GM23248 (cell line): Measurements from ENCODE around the gene CASS4. TPM values are rescaled to one million over a fixed set of nuclear protein-coding genes. Genes with fewer than 3 reads are reported as not detected.
"Not testable (repeated sequence)": the region's sequence is repeated elsewhere in the genome, so short reads cannot be mapped to it uniquely, and the experiment has no call there.

Experiments
- DNase-seq: peaks from one replicate; pipeline ENCODE4 v3.0.0-alpha.2; 2015
- H2AFZ ChIP-seq: fragments of 200-600 bp; sonication (generic); 2 replicates; pipeline ENCODE4 v1.6.1; 2016; ENCODE audit warnings: antibody characterized with exemption
- H3F3A ChIP-seq: fragments of 200-600 bp; sonication (generic); 2 replicates; pipeline ENCODE4 v1.6.1; 2016; ENCODE audit warnings: mild to moderate bottlenecking, antibody characterized with exemption, mixed run types; ENCODE audit not compliant: insufficient read depth
- H3K27ac ChIP-seq: fragments of 200-600 bp; sonication (generic); 2 replicates; pipeline ENCODE4 v1.5.1; 2016; ENCODE audit warnings: mild to moderate bottlenecking
- H3K27me3 ChIP-seq: fragments of 200-600 bp; sonication (generic); replicated peaks from 2 replicates; pipeline ENCODE4 v1.6.1; 2016; ENCODE audit warnings: mild to moderate bottlenecking; ENCODE audit not compliant: insufficient read depth
- H3K36me3 ChIP-seq: fragments of 200-600 bp; sonication (generic); 2 replicates; pipeline ENCODE4 v1.6.1; 2016; ENCODE audit warnings: low read depth, mild to moderate bottlenecking
- H3K4me1 ChIP-seq: fragments of 200-600 bp; sonication (generic); 2 replicates; pipeline ENCODE4 v1.6.1; 2016; ENCODE audit warnings: mild to moderate bottlenecking; ENCODE audit not compliant: insufficient read depth
- H3K4me2 ChIP-seq: fragments of 200-600 bp; sonication (generic); one replicate; pipeline ENCODE4 v1.6.1; 2016; ENCODE audit warnings: mild to moderate bottlenecking; ENCODE audit not compliant: unreplicated experiment
- H3K4me3 ChIP-seq: fragments of 200-600 bp; sonication (generic); 2 replicates; pipeline ENCODE4 v1.5.1; 2016; ENCODE audit warnings: mild to moderate bottlenecking
- H3K79me2 ChIP-seq: fragments of 200-600 bp; sonication (generic); 2 replicates; pipeline ENCODE4 v1.6.1; 2016; ENCODE audit warnings: mild to moderate bottlenecking; ENCODE audit not compliant: insufficient read depth
- H3K9ac ChIP-seq: fragments of 200-600 bp; sonication (generic); 2 replicates; pipeline ENCODE4 v1.6.1; 2016; ENCODE audit warnings: mild to moderate bottlenecking
- H3K9me2 ChIP-seq: fragments of 200-600 bp; sonication (generic); 2 replicates; pipeline ENCODE4 v1.6.1; 2016; ENCODE audit warnings: mixed run types, mild to moderate bottlenecking, moderate library complexity; ENCODE audit not compliant: insufficient read depth
- H3K9me3 ChIP-seq: fragments of 200-600 bp; sonication (generic); one replicate; pipeline ENCODE4 v1.6.1; 2017; ENCODE audit warnings: low read depth
- H4K20me1 ChIP-seq: fragments of 200-600 bp; sonication (generic); 2 replicates; pipeline ENCODE4 v1.6.0; 2016; ENCODE audit not compliant: insufficient read depth
- EZH2 ChIP-seq: fragments of 200-600 bp; sonication (generic); IDR thresholded peaks from 2 replicates; pipeline ENCODE4 v1.6.1; 2018; ENCODE audit warnings: antibody characterized with exemption, mild to moderate bottlenecking; ENCODE audit not compliant: insufficient read depth, poor library complexity, severe bottlenecking
- EZH2phosphoT487 ChIP-seq: fragments of 200-600 bp; sonication (generic); IDR thresholded peaks from 2 replicates; pipeline ENCODE4 v1.6.1; 2018; ENCODE audit warnings: antibody characterized with exemption, moderate library complexity, mild to moderate bottlenecking, low read depth; ENCODE audit not compliant: insufficient read depth
- WGBS, 2 experiments: methylation state at CpG; one replicate each; pipeline ENCODE4 v1.1.6; 2015 to 2017; ENCODE audit warnings: low lambda C conversion rate in 2 of 2, low coverage in 1 of 2; ENCODE audit errors: missing lambda C conversion rate in 2 of 2; 5-methylcytosine and 5-hydroxymethylcytosine counted together
- in situ Hi-C: fragments of 300-500 bp; cut with MboI; formaldehyde crosslinking; loops from 2 replicates; pipeline ENCODE4 v1.15.0; 2020
- polyA plus RNA-seq: library from polyadenylated mRNA; unstranded; fragments of >200 nt; fragmentation: Nextera tagmentation; extraction: Ambion mirVana; gene quantifications from 2 replicates; pipeline ENCODE4 v1.2.1, GENCODE V29; 2016
- total RNA-seq: library from RNA; depleted of rRNA; stranded (reverse); fragments of >200 nt; shearing (Covaris generic); gene quantifications from 2 replicates; pipeline ENCODE4 v1.2.3, GENCODE V29; 2014

The CASS4 gene
- total and polyA plus RNA-seq, 2 experiments from 2014 or later, result 10.4 to 19.2 TPM

DNA sequence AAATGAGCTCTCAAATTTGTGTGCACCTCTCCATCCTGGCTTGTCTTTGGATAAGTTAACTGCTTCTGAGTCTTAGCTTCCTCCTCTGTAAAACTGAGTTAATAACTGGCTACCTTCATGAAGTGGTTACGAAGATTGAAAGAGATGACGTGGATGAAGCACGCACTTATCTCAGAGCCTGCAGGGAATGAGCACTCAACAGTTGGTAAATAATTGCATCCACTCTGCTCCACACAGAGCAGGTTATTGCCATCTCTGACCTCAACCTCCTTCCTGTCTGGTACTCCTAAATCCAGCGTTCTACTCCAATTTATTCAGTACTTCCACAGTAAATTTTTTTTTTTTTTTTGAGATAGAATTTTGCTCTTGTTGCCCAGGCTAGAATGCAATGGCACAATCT, 26.9 kb upstream of the CASS4 start:
- H3K4me1 ChIP-seq, result peaks cover 6% of the 10 kb centered on the region
- 98 to 100% methylated on average over 4 of the region's 4 CpGs for WGBS, 2 experiments
- H4K20me1 ChIP-seq, result no peaks in the 10 kb centered on the region
- no peaks in the 10 kb centered on the region for H3K27me3 ChIP-seq
- H3K9me3 ChIP-seq, result no peaks in the 10 kb centered on the region
- no peaks in the 10 kb centered on the region for H3K9me2 ChIP-seq
- in situ Hi-C loops, result no loop called here
- H3K36me3 ChIP-seq, result peaks cover 39% of the 10 kb centered on the region
- no peak overlapping the region for H3K9ac ChIP-seq
- no peak overlapping the region for H2AFZ ChIP-seq
- no peak overlapping the region for H3K4me3 ChIP-seq
- H3K27ac ChIP-seq, result no peak overlapping the region
- DNase-seq, result no peak
- TF ChIP-seq EZH2 (no peak), EZH2phosphoT487 (no peak)
- H3F3A ChIP-seq, result peaks cover 51% of the 10 kb centered on the region
- H3K79me2 ChIP-seq, result peaks cover 99% of the 10 kb centered on the region
- no peak overlapping the region for H3K4me2 ChIP-seq

DNA sequence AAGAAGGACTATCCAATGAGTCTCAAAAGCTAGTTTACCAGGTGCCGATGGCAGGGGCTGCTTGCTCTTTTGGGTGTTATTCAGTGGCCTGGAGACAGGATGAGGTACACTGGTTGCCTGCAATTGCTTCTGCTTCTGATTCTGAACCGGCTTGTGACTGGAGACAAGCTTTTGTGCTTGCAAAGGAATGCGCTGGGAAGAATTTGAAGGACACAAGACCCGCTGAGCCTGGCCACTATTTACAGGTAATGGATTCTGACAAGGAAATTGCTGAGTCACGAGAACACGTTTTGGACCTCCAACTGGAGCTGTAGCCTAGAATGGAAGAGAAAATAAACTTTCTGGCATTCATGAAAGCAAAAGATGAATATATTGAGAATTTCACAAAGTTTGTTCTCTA, 25.8 kb upstream of the CASS4 start:
- no peak for DNase-seq
- Histone ChIP-seq H3K4me1 (peaks cover 16% of the 10 kb centered on the region), H3K4me2 (no peak overlapping the region), H3K79me2 (peaks cover 100% of the 10 kb centered on the region), H3K4me3 (no peak overlapping the region), H3F3A (peaks cover 53% of the 10 kb centered on the region), H3K27me3 (no peaks in the 10 kb centered on the region), H3K9me2 (no peaks in the 10 kb centered on the region), H3K9ac (no peak overlapping the region), H3K36me3 (peaks cover 39% of the 10 kb centered on the region), H3K9me3 (no peaks in the 10 kb centered on the region), H2AFZ (no peak overlapping the region), H3K27ac (no peak overlapping the region), H4K20me1 (no peaks in the 10 kb centered on the region)
- WGBS, 2 experiments, result 97 to 98% methylated on average over 6 of the region's 6 CpGs
- in situ Hi-C loops, result no loop called here
- no peak for TF ChIP-seq EZH2phosphoT487
- TF ChIP-seq EZH2, result no peak

DNA sequence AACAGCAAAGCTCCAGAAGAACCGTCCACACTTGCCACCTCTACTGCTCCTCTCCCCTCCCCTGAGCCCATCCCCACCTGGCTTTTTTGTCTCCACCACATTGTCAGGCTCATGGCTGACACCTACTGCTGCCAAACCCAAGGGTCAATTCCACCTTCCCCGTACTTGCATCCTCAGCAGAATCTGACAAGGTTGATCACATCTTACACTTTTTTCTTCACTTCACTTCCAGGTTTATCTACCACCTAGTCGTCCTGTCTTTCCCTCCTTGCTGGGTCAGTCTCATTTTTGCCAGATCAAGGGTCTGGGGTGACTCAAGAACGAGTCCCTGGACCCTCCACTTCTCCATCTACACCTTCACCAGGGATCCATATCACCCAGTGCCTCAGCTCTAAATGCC, 23.2 kb upstream of the CASS4 start:
- DNase-seq, result no peak
- H3K9me2 ChIP-seq, result no peaks in the 10 kb centered on the region
- H3K27ac ChIP-seq, result no peak overlapping the region
- H3K4me3 ChIP-seq, result no peak overlapping the region
- H3F3A ChIP-seq, result peaks cover 35% of the 10 kb centered on the region
- H3K27me3 ChIP-seq, result no peaks in the 10 kb centered on the region
- H3K9me3 ChIP-seq, result no peaks in the 10 kb centered on the region
- peaks cover 29% of the 10 kb centered on the region for H3K36me3 ChIP-seq
- no peak overlapping the region for H2AFZ ChIP-seq
- peaks cover 22% of the 10 kb centered on the region for H3K4me1 ChIP-seq
- peaks cover 92% of the 10 kb centered on the region for H3K79me2 ChIP-seq
- in situ Hi-C loops, result no loop called here
- no peak for TF ChIP-seq EZH2
- TF ChIP-seq EZH2phosphoT487, result no peak
- no peak overlapping the region for H3K4me2 ChIP-seq
- 94 to 99% methylated on average over 4 of the region's 4 CpGs for WGBS, 2 experiments
- H3K9ac ChIP-seq, result no peak overlapping the region
- no peaks in the 10 kb centered on the region for H4K20me1 ChIP-seq

DNA sequence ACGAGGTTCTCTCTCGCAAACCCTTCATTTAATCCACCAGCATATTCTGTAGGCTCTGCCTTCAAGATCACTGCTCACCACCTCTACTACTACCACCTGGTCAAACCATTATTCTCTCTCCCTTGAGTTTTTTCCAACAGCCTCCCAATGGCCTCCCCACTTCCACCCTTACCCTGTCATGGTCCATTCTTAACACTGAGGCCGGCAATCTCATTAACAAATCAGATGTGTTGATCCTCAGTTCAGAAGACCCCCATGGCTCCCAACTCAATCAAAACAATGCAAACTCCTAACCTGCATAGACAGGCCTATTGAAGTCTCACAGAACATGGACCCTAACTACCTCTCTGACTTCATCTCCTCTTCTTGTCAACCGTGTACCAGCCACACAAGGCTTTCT, 22.3 kb upstream of the CASS4 start:
- Histone ChIP-seq H3K79me2 (peaks cover 92% of the 10 kb centered on the region), H3K4me3 (peak overlapping the region; percentile 96; the same call in 1 of the 2 replicates), H3K4me1 (peaks cover 24% of the 10 kb centered on the region), H3K9me3 (no peaks in the 10 kb centered on the region), H3K4me2 (peak overlapping the region; percentile 11), H3K9ac (no peak overlapping the region; the same call in 1 of the 2 replicates), H3K9me2 (no peaks in the 10 kb centered on the region), H3K27me3 (no peaks in the 10 kb centered on the region), H3K36me3 (peaks cover 21% of the 10 kb centered on the region), H2AFZ (no peak overlapping the region), H3K27ac (no peak overlapping the region), H4K20me1 (no peaks in the 10 kb centered on the region), H3F3A (peaks cover 31% of the 10 kb centered on the region; the same call in 1 of the 2 replicates)
- 87 to 89% methylated on average over 4 of the region's 4 CpGs for whole genome bisulfite sequencing, 2 experiments
- in situ Hi-C loops, result loop anchor here (10.0 kb wide), 1 partner anchor 85 kb away; no protein-coding TSS in a partner anchor
- TF ChIP-seq EZH2 (no peak), EZH2phosphoT487 (no peak)
- DNase-seq, result no peak

DNA sequence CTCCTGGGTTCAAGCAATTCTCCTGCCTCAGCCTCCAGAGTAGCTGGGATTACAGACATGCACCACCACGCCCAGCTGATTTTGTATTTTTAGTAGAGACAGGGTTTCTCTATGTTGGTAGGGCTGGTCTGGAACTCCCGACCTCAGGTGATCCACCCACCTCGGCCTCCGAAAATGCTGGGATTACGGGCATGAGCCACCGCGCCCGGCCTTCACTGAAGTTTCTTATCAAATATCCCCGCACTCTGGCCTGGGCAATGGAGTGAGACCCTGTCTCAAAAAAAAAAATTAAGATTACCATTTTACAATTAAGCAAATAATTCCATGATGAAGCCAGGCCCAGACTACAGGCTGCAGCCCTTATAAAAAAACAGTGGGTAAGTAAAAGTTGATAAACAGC, 21.7 kb upstream of the CASS4 start:
- peaks cover 23% of the 10 kb centered on the region for H3K36me3 ChIP-seq
- 88 to 89% methylated on average over 9 of the region's 9 CpGs for WGBS, 2 experiments
- H3K9ac ChIP-seq, result peak overlapping the region; percentile 96
- in situ Hi-C loops, result loop anchor here (10.0 kb wide), 1 partner anchor 84 kb away; no protein-coding TSS in a partner anchor
- not testable (repeated sequence) for DNase-seq, H4K20me1 ChIP-seq, H3K27me3 ChIP-seq, H3K9me2 ChIP-seq, H3K9me3 ChIP-seq, H3K27ac ChIP-seq
- peaks cover 24% of the 10 kb centered on the region for H3K4me1 ChIP-seq
- 0 out of 2 replicates have a peak overlapping the region, but pooled peaks have one; percentile 80 for H2AFZ ChIP-seq
- H3K4me2 ChIP-seq, result peak overlapping the region; percentile 92
- peak overlapping the region; percentile 96 for H3K4me3 ChIP-seq
- H3K79me2 ChIP-seq, result peaks cover 92% of the 10 kb centered on the region
- peaks cover 33% of the 10 kb centered on the region; the same call in 1 of the 2 replicates for H3F3A ChIP-seq
